HUES48 (cell line): ENCODE results near the gene APOA1.

Experiments
- H3K27ac ChIP-seq: one replicate; pipeline ENCODE4 v1.7.0; 2013; ENCODE audit warnings: low read depth, low read length, inconsistent platforms
- H3K27me3 ChIP-seq: 2 replicates; pipeline ENCODE4 v1.6.1; 2013; ENCODE audit warnings: mild to moderate bottlenecking, low read length; ENCODE audit not compliant: control insufficient read depth, insufficient read depth
- H3K36me3 ChIP-seq: 2 replicates; pipeline ENCODE4 v1.6.1; 2013; ENCODE audit warnings: low read length; ENCODE audit not compliant: control insufficient read depth, insufficient read depth
- H3K4me1 ChIP-seq: 2 replicates; pipeline ENCODE4 v1.6.1; 2013; ENCODE audit warnings: mild to moderate bottlenecking, low read length; ENCODE audit not compliant: control insufficient read depth, insufficient read depth
- H3K4me3 ChIP-seq: 2 replicates; pipeline ENCODE4 v1.5.1; 2013; ENCODE audit warnings: mild to moderate bottlenecking, low read depth, low read length
- H3K9ac ChIP-seq: 2 replicates; pipeline ENCODE4 v1.6.1; 2013; ENCODE audit warnings: mild to moderate bottlenecking, low read depth, low read length, moderate library complexity
- H3K9me3 ChIP-seq: 2 replicates; pipeline ENCODE4 v1.6.1; 2013; ENCODE audit warnings: low read length; ENCODE audit not compliant: control insufficient read depth, insufficient read depth

Gene APOA1

GRCh38 chr11:116793772-116794097 lies 43.7 kb downstream of the APOA1 start:
- Histone ChIP-seq H3K27me3 (peaks cover 16% of the 10 kb centered on the region), H3K4me1 (peaks cover 2% of the 10 kb centered on the region; the same call in 1 of the 2 replicates), H3K9ac (no peak overlapping the region), H3K4me3 (no peak overlapping the region), H3K27ac (no peak overlapping the region), H3K9me3 (no peaks in the 10 kb centered on the region), H3K36me3 (no peaks in the 10 kb centered on the region)

- Histone ChIP-seq H3K4me1 (peaks cover 2% of the 10 kb centered on the region; the same call in 1 of the 2 replicates), H3K9ac (no peak overlapping the region), H3K27ac (no peak overlapping the region), H3K9me3 (no peaks in the 10 kb centered on the region), H3K36me3 (no peaks in the 10 kb centered on the region), H3K4me3 (no peak overlapping the region), H3K27me3 (peaks cover 16% of the 10 kb centered on the region)
Observed at GRCh38 chr11:116792869-116793771, 44.3 kb downstream of the APOA1 start.

GRCh38 chr11:116792144-116792868 lies 45.1 kb downstream of the APOA1 start:
- no peaks in the 10 kb centered on the region for H3K36me3 ChIP-seq
- H3K4me1 ChIP-seq, result peaks cover 2% of the 10 kb centered on the region; the same call in 1 of the 2 replicates
- H3K27ac ChIP-seq, result no peak overlapping the region
- H3K4me3 ChIP-seq, result no peak overlapping the region
- peaks cover 16% of the 10 kb centered on the region for H3K27me3 ChIP-seq
- H3K9ac ChIP-seq, result no peak overlapping the region
- no peaks in the 10 kb centered on the region for H3K9me3 ChIP-seq

- peaks cover 2% of the 10 kb centered on the region; the same call in 1 of the 2 replicates for H3K4me1 ChIP-seq
- no peak within 1 kb of the TSS for H3K9ac ChIP-seq
- H3K9me3 ChIP-seq, result no peaks in the 10 kb centered on the region
- H3K4me3 ChIP-seq, result no peak within 1 kb of the TSS
- no peak within 1 kb of the TSS for H3K27ac ChIP-seq
- H3K27me3 ChIP-seq, result peaks cover 16% of the 10 kb centered on the region
- H3K36me3 ChIP-seq, result peaks cover 2% of the 10 kb centered on the region
Observed at GRCh38 chr11:116791813-116792143, 45.6 kb downstream of the APOA1 start, which contains the start of gene APOA5. Gene APOA5 (minus strand): TSS chr11:116791879. CDS start chr11:116791860, 19 bp downstream.

- Histone ChIP-seq H3K27ac (no peak overlapping the region), H3K27me3 (peaks cover 16% of the 10 kb centered on the region), H3K9me3 (no peaks in the 10 kb centered on the region), H3K36me3 (peaks cover 7% of the 10 kb centered on the region), H3K4me3 (no peak overlapping the region), H3K9ac (no peak overlapping the region), H3K4me1 (peaks cover 2% of the 10 kb centered on the region; the same call in 1 of the 2 replicates)
Observed at GRCh38 chr11:116791002-116791812, 46.2 kb downstream of the APOA1 start.

- Histone ChIP-seq H3K27ac (no peak overlapping the region), H3K4me3 (no peak overlapping the region), H3K9ac (no peak overlapping the region), H3K9me3 (no peaks in the 10 kb centered on the region), H3K4me1 (peaks cover 2% of the 10 kb centered on the region; the same call in 1 of the 2 replicates), H3K27me3 (peaks cover 16% of the 10 kb centered on the region), H3K36me3 (peaks cover 16% of the 10 kb centered on the region)
Observed at GRCh38 chr11:116790167-116791001, 47.0 kb downstream of the APOA1 start.

GRCh38 chr11:116788975-116789374 lies 48.4 kb downstream of the APOA1 start:
- H3K36me3 ChIP-seq, result peaks cover 30% of the 10 kb centered on the region
- no peaks in the 10 kb centered on the region for H3K9me3 ChIP-seq
- H3K4me3 ChIP-seq, result no peak overlapping the region
- no peak overlapping the region for H3K27ac ChIP-seq
- H3K9ac ChIP-seq, result no peak overlapping the region
- H3K4me1 ChIP-seq, result peaks cover 2% of the 10 kb centered on the region; the same call in 1 of the 2 replicates
- H3K27me3 ChIP-seq, result peaks cover 16% of the 10 kb centered on the region

- H3K4me3 ChIP-seq, result peak overlapping the region; percentile 90
- H3K27ac ChIP-seq, result no peak overlapping the region
- H3K4me1 ChIP-seq, result peaks cover 2% of the 10 kb centered on the region; the same call in 1 of the 2 replicates
Observed at GRCh38 chr11:116788534-116788933, 48.9 kb downstream of the APOA1 start.

GRCh38 chr11:116787786-116788486 lies 49.5 kb downstream of the APOA1 start, which contains the start of gene ZPR1:
Gene ZPR1 (minus strand): TSS chr11:116788023. CDS start chr11:116787990, 33 bp downstream.
- Histone ChIP-seq H3K9ac (peak within 1 kb of the TSS; percentile 42), H3K27me3 (peaks cover 16% of the 10 kb centered on the region), H3K36me3 (peaks cover 40% of the 10 kb centered on the region), H3K9me3 (no peaks in the 10 kb centered on the region), H3K27ac (peak within 1 kb of the TSS; percentile 44), H3K4me3 (peak within 1 kb of the TSS; percentile 90), H3K4me1 (peaks cover 2% of the 10 kb centered on the region; the same call in 1 of the 2 replicates)

More at GRCh38 chr11:116788534-116788933, 48.9 kb downstream of the APOA1 start:
- Histone ChIP-seq H3K9ac (peak overlapping the region; percentile 42; the same call in 1 of the 2 replicates), H3K9me3 (no peaks in the 10 kb centered on the region), H3K36me3 (peaks cover 34% of the 10 kb centered on the region), H3K27me3 (peaks cover 16% of the 10 kb centered on the region)
